ENCODE measurements around the gene RHEX. TPM values are rescaled to one million over a fixed set of nuclear protein-coding genes. Genes with fewer than 3 reads are reported as not detected.
"Not testable (repeated sequence)": the region's sequence is repeated elsewhere in the genome, so short reads cannot be mapped to it uniquely, and the experiment has no call there.

RHEX gene
- total RNA-seq, 1 donor from 2014 or later, result not detected

DNA sequence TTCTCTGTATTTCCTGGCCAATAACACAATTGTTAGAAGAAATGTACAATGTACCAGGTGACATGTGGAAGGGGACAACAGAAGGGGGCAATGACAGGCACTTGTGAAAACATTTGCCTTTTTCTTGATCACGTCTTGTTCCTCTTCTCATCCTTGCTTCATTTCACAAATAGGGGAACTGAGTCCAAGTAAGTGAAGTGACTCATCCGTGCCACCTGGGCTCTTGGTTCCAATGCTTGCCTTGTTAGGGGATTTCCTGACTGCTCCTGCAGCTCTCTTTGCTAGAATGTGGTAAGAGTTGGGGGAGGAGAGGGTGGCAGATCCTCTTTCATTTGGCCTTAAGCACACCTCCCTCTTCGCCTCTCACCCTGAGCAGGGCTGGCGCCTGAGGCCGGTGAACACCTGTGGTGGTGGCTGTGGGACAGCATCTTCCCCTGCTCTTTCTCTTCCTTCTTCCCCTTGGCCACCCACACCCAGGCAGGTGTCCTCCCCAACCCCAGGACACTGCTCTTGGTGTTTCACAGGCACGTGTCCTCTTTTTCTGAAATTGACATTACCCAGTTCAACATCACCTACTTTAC lies 2.2 kb upstream of the RHEX start:
- H3F3A ChIP-seq (ENCODE audit: low read depth), result no peaks in the 10 kb centered on the region
- no peak overlapping the region for H3K27ac ChIP-seq
- Mint-ChIP-seq H3K9me3 (peaks cover 14% of the 10 kb centered on the region), H3K27me3 (ENCODE audit: insufficient read depth, low read depth) (peaks cover 2% of the 10 kb centered on the region), H3K36me3 (peaks cover 3% of the 10 kb centered on the region), H3K27ac (no peak overlapping the region), H3K4me3 (no peak overlapping the region), H3K4me1 (peaks cover 13% of the 10 kb centered on the region)
- H3K27me3 ChIP-seq, result no peaks in the 10 kb centered on the region
- H3K9ac ChIP-seq, result no peak overlapping the region
- no peak overlapping the region for H2AFZ ChIP-seq (replicated peaks)
- DNase-seq (ENCODE audit: low spot score), result no peak
- H3K9me3 ChIP-seq (ENCODE audit: low read depth), result peaks cover 6% of the 10 kb centered on the region
- no peaks in the 10 kb centered on the region for H3K36me3 ChIP-seq
- H3K4me1 ChIP-seq, result peaks cover 4% of the 10 kb centered on the region
- TF ChIP-seq EZH2phosphoT487 (IDR thresholded peaks at IDR 0.05) (no peak), EZH2 (IDR thresholded peaks at IDR 0.05) (no peak)
- TF ChIP-seq, protein P1, sequence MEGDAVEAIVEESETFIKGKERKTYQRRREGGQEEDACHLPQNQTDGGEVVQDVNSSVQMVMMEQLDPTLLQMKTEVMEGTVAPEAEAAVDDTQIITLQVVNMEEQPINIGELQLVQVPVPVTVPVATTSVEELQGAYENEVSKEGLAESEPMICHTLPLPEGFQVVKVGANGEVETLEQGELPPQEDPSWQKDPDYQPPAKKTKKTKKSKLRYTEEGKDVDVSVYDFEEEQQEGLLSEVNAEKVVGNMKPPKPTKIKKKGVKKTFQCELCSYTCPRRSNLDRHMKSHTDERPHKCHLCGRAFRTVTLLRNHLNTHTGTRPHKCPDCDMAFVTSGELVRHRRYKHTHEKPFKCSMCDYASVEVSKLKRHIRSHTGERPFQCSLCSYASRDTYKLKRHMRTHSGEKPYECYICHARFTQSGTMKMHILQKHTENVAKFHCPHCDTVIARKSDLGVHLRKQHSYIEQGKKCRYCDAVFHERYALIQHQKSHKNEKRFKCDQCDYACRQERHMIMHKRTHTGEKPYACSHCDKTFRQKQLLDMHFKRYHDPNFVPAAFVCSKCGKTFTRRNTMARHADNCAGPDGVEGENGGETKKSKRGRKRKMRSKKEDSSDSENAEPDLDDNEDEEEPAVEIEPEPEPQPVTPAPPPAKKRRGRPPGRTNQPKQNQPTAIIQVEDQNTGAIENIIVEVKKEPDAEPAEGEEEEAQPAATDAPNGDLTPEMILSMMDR (IDR thresholded peaks at IDR 0.05), result no peak
- H3K79me2 ChIP-seq (ENCODE audit: low read depth), result no peaks in the 10 kb centered on the region
- no peak overlapping the region for H3K4me2 ChIP-seq
- H4K20me1 ChIP-seq (ENCODE audit: low read depth), result no peaks in the 10 kb centered on the region
- H3K4me3 ChIP-seq, result no peak overlapping the region

DNA sequence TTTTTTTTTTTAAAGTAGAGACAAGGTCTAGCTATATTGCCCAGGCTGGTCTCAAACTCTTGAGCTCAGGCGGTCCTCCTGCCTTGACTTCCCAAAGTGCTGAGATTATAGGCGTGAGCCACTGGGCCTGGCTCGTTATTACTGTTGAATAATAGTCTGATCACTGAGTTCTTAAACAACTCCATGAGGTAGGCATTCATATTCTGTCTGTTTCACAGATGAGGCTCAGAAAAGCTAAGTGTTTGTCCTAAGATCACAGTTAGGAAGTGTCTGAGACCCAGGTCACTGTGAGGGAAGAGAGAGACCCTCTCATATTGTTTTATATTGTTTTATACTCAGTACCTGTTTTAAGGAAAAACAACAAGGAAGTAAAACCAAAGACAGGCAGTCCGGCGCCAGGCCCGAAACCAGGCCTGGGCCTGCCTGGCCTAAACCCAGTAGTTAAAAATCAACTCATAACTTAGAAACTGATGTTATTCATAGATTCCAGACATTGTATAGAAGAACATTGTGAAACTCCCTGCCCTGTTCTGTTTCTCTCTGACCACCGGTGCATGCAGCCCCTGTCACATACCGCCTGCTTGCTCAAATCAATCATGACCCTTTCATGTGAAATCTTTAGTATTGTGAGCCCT lies 625 bp upstream of the RHEX start:
- H3K79me2 ChIP-seq (ENCODE audit: low read depth); H3K27ac ChIP-seq; H3K36me3 ChIP-seq; DNase-seq (ENCODE audit: low spot score); H3K4me3 ChIP-seq; H4K20me1 ChIP-seq (ENCODE audit: low read depth); H3K9me3 ChIP-seq (ENCODE audit: low read depth); H2AFZ ChIP-seq (replicated peaks); H3K27me3 Mint-ChIP-seq (ENCODE audit: insufficient read depth, low read depth); H3K9ac ChIP-seq; H3K27me3 ChIP-seq; H3K4me2 ChIP-seq; H3K36me3 Mint-ChIP-seq; H3F3A ChIP-seq (ENCODE audit: low read depth); H3K4me3 Mint-ChIP-seq; H3K4me1 ChIP-seq; H3K27ac Mint-ChIP-seq: not testable (repeated sequence)
- Mint-ChIP-seq H3K9me3 (peaks cover 14% of the 10 kb centered on the region), H3K4me1 (peaks cover 13% of the 10 kb centered on the region)

DNA sequence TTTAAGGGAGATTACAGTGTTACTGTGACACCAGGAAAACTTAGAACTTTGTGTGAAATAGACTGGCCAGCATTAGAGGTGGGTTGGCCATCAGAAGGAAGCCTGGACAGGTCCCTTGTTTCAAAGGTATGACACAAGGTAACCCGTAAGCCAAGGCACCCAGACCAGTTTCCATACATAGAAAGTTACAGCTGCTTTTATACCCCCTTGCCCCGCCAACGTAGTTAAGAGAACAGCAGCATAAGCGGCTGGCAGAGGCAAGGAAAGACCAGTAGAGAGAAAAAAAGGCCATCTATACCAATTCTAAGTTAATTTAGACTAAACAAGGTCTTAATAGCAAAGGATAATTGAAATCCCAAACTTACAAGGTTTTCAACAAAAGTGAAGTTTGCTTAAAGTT lies 643 bp downstream of the RHEX start:
- not testable (repeated sequence) for H3K4me2 ChIP-seq; H3K27me3 Mint-ChIP-seq (ENCODE audit: insufficient read depth, low read depth); H3K4me3 ChIP-seq; H3K4me1 ChIP-seq; H3K79me2 ChIP-seq (ENCODE audit: low read depth); H2AFZ ChIP-seq (replicated peaks); DNase-seq (ENCODE audit: low spot score); H3F3A ChIP-seq (ENCODE audit: low read depth); H3K4me3 Mint-ChIP-seq; H4K20me1 ChIP-seq (ENCODE audit: low read depth); H3K27me3 ChIP-seq; H3K36me3 Mint-ChIP-seq; H3K27ac ChIP-seq; H3K36me3 ChIP-seq; H3K4me1 Mint-ChIP-seq; H3K9me3 ChIP-seq (ENCODE audit: low read depth); H3K9ac ChIP-seq
- peaks cover 18% of the 10 kb centered on the region for H3K9me3 Mint-ChIP-seq
- H3K27ac Mint-ChIP-seq, result peak overlapping the region; percentile 65

DNA sequence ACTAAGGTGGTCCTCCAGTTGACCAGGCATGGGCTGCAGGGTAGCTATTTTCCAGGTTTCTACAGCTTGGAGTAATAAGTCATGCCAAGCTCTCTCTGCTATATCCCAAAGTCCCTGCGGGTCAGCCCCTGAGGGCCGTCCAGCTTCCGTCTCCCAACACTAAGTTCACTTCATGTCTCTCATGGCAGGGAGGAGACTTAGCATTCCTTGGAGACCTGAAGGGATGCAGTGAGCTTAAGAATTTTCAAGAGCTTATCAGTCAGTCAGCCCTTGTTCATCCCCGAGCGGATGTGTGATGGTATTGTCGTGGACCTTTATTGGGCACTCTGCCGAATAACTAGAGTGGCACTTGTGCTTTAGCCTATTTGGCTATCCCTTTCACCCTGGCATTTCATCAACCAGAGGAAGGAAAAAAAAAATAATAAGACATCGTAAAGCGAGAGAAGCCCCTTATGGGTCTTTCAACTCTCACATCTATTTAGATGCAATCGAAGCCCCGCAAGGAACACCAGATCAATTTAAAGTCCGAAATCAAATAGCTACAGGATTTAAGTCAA lies 2.2 kb downstream of the RHEX start:
- not testable (repeated sequence) for H3K4me3 ChIP-seq

DNA sequence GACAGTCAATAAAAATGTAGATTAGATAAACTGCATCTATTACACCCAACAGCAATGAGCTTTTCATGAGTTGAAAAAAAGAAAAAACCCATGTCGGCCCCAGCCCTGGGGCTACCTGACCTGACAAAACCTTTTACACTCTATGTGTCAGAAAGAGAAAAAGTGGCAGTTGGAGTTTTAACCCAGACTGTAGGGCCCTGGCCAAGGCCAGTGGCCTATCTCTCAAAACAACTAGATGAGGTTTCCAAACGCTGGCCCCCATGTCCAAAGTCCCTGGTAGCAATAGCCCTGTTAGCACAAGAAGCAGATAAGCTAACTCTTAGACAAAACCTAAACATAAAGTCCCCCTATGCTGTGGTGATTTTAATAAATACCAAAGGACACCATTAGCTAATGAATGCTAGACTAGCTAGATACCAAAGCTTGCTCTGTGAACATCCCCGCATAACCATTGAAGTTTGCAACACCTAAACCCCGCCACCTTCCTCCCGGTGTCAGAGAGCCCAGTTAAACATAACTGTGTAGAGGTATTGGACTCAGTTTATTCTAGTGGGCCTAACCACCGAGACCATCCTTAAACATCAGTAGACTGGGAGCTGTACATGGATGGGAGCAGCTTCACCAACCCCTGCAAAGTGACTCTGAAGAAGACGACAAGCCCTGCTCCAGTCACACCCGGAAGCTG lies 2.8 kb downstream of the RHEX start:
- H2AFZ ChIP-seq (replicated peaks); H3K36me3 ChIP-seq; H3K4me1 ChIP-seq; H3K4me3 ChIP-seq; H3K27me3 ChIP-seq; H3K27ac ChIP-seq; H3K79me2 ChIP-seq (ENCODE audit: low read depth); H3K9ac ChIP-seq; H3K36me3 Mint-ChIP-seq; H3K4me2 ChIP-seq; H4K20me1 ChIP-seq (ENCODE audit: low read depth); H3K4me3 Mint-ChIP-seq; H3K4me1 Mint-ChIP-seq; DNase-seq (ENCODE audit: low spot score); H3K9me3 ChIP-seq (ENCODE audit: low read depth); H3F3A ChIP-seq (ENCODE audit: low read depth): not testable (repeated sequence)
- H3K27me3 Mint-ChIP-seq (ENCODE audit: insufficient read depth, low read depth), result peaks cover 11% of the 10 kb centered on the region
- H3K27ac Mint-ChIP-seq, result peak overlapping the region; percentile 10
- H3K9me3 Mint-ChIP-seq, result peaks cover 28% of the 10 kb centered on the region

More for the DNA sequence above, 2.2 kb downstream of the RHEX start:
- not testable (repeated sequence) for H3K4me2 ChIP-seq; H3K4me1 Mint-ChIP-seq; DNase-seq (ENCODE audit: low spot score); H3K4me3 Mint-ChIP-seq; H3K79me2 ChIP-seq (ENCODE audit: low read depth); H3K4me1 ChIP-seq; H3K27me3 Mint-ChIP-seq (ENCODE audit: insufficient read depth, low read depth); H3F3A ChIP-seq (ENCODE audit: low read depth); H4K20me1 ChIP-seq (ENCODE audit: low read depth); H3K9ac ChIP-seq; H3K36me3 Mint-ChIP-seq; H3K27me3 ChIP-seq; H3K27ac ChIP-seq; H2AFZ ChIP-seq (replicated peaks); H3K27ac Mint-ChIP-seq; H3K36me3 ChIP-seq; H3K9me3 ChIP-seq (ENCODE audit: low read depth)
- peaks cover 22% of the 10 kb centered on the region for H3K9me3 Mint-ChIP-seq

DNA sequence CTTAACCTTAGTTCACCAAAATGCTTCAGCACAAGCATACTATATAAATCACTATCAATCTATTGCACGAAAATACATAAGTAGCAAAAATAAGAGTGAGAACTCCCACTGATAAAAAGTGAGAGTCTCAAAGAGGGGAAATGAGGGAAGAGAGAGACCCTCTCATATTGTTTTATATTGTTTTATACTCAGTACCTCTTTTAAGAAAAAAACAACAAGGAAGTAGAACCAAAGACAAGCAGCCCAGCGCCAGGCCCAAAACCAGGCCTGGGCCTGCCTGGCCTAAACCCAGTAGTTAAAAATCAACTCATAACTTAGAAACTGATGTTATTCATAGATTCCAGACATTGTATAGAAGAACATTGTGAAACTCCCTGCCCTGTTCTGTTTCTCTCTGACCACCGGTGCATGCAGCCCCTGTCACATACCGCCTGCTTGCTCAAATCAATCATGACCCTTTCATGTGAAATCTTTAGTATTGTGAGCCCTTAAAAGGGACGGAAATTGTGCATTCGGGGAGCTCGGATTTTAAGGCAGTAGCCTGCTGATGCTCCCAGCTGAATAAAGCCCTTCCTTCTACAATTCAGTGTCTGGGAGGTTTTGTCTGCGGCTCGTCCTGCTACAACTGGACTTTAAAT lies 5.4 kb downstream of the RHEX start:
- not testable (repeated sequence) for H3K4me3 Mint-ChIP-seq; DNase-seq (ENCODE audit: low spot score); H3K27me3 ChIP-seq; H3K36me3 Mint-ChIP-seq; H3K4me2 ChIP-seq; H3K4me3 ChIP-seq; H3K4me1 ChIP-seq; H3K79me2 ChIP-seq (ENCODE audit: low read depth); H3F3A ChIP-seq (ENCODE audit: low read depth); H2AFZ ChIP-seq (replicated peaks); H3K9ac ChIP-seq; H3K9me3 ChIP-seq (ENCODE audit: low read depth); H3K4me1 Mint-ChIP-seq; H3K27ac ChIP-seq; H3K36me3 ChIP-seq; H4K20me1 ChIP-seq (ENCODE audit: low read depth); H3K27ac Mint-ChIP-seq
- Mint-ChIP-seq H3K9me3 (peaks cover 31% of the 10 kb centered on the region), H3K27me3 (ENCODE audit: insufficient read depth, low read depth) (peaks cover 16% of the 10 kb centered on the region)

Measured in neural progenitor cell (in vitro differentiated cells).